ENCODE data around the gene NFIX. TPM values are rescaled to one million over a fixed set of nuclear protein-coding genes. Genes with fewer than 3 reads are reported as not detected.

NFIX gene
- total and polyA plus RNA-seq, 2 donors (not counting 1 experiment from before 2014, with no cell fraction given) = 35.7 to 74.8 TPM

- Histone ChIP-seq H3K9me3 (ENCODE audit: control insufficient read depth, insufficient read depth, low read depth, low read length) (no peaks in the 10 kb centered on the region), H3K27ac (ENCODE audit: insufficient read depth, low read length) (peak overlapping the region; percentile 82), H3K9ac (ENCODE audit: insufficient read depth, low read length) (peak overlapping the region; percentile 59), H3K4me3 (replicated peaks in 1 of 4; ENCODE audit: control extremely low read depth in 1 of 4, insufficient read depth in 1 of 4, low read depth in 3 of 4, low read length in 4 of 4) (peak overlapping the region; percentile 16 to 49 (median 27)), H3K4me1 (ENCODE audit: control insufficient read depth, extremely low read depth, insufficient read depth, low read length) (peaks cover 23% of the 10 kb centered on the region), H3K4me2 (ENCODE audit: extremely low read depth, insufficient read depth, low read length) (peak overlapping the region; percentile 87), H3K79me2 (ENCODE audit: control insufficient read depth, insufficient read depth, low read length) (peaks cover 96% of the 10 kb centered on the region), H3K36me3 (ENCODE audit: control insufficient read depth, insufficient read depth, low read length) (peaks cover 11% of the 10 kb centered on the region), H2AFZ (ENCODE audit: low read length) (no peak overlapping the region), H4K20me1 (ENCODE audit: control insufficient read depth, extremely low read depth, insufficient read depth, low read length) (no peaks in the 10 kb centered on the region), H3K27me3 (ENCODE audit: control insufficient read depth, insufficient read depth, low read length) (no peaks in the 10 kb centered on the region)
- DNase-seq (ENCODE audit: low read depth in 2 of 2) = peak in 1 of 2 donors; percentile 66
- TF ChIP-seq EZH2 (IDR thresholded peaks at IDR 0.05; ENCODE audit: low read length, missing control alignments) = no peak
- TF ChIP-seq, protein P1, sequence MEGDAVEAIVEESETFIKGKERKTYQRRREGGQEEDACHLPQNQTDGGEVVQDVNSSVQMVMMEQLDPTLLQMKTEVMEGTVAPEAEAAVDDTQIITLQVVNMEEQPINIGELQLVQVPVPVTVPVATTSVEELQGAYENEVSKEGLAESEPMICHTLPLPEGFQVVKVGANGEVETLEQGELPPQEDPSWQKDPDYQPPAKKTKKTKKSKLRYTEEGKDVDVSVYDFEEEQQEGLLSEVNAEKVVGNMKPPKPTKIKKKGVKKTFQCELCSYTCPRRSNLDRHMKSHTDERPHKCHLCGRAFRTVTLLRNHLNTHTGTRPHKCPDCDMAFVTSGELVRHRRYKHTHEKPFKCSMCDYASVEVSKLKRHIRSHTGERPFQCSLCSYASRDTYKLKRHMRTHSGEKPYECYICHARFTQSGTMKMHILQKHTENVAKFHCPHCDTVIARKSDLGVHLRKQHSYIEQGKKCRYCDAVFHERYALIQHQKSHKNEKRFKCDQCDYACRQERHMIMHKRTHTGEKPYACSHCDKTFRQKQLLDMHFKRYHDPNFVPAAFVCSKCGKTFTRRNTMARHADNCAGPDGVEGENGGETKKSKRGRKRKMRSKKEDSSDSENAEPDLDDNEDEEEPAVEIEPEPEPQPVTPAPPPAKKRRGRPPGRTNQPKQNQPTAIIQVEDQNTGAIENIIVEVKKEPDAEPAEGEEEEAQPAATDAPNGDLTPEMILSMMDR (conservative IDR thresholded peaks at IDR 0.05 in 1 of 2, IDR thresholded peaks at IDR 0.05 in 1 of 2; ENCODE audit: low read depth in 1 of 2, low read length in 2 of 2) = no peak
Measured at GRCh38 chr19:13001502-13002165, 6.4 kb downstream of the NFIX start.

GRCh38 chr19:13002166-13002898, 7.1 kb downstream of the NFIX start:
- Histone ChIP-seq H3K9ac (ENCODE audit: insufficient read depth, low read length) (peak overlapping the region; percentile 59), H3K27me3 (ENCODE audit: control insufficient read depth, insufficient read depth, low read length) (no peaks in the 10 kb centered on the region), H3K79me2 (ENCODE audit: control insufficient read depth, insufficient read depth, low read length) (peaks cover 96% of the 10 kb centered on the region), H3K4me3 (replicated peaks in 1 of 4; ENCODE audit: control extremely low read depth in 1 of 4, insufficient read depth in 1 of 4, low read depth in 3 of 4, low read length in 4 of 4) (peak overlapping the region in 3 of 4 experiments; percentile 19 to 49 (median 35)), H3K36me3 (ENCODE audit: control insufficient read depth, insufficient read depth, low read length) (peaks cover 11% of the 10 kb centered on the region), H3K4me2 (ENCODE audit: extremely low read depth, insufficient read depth, low read length) (peak overlapping the region; percentile 87), H3K4me1 (ENCODE audit: control insufficient read depth, extremely low read depth, insufficient read depth, low read length) (peaks cover 30% of the 10 kb centered on the region), H4K20me1 (ENCODE audit: control insufficient read depth, extremely low read depth, insufficient read depth, low read length) (no peaks in the 10 kb centered on the region), H3K27ac (ENCODE audit: insufficient read depth, low read length) (peak overlapping the region; percentile 82), H2AFZ (ENCODE audit: low read length) (no peak overlapping the region), H3K9me3 (ENCODE audit: control insufficient read depth, insufficient read depth, low read depth, low read length) (no peaks in the 10 kb centered on the region)
- peak; percentile 77 to 78 for DNase-seq (ENCODE audit: low read depth in 2 of 2)
- TF ChIP-seq, protein P1 (conservative IDR thresholded peaks at IDR 0.05 in 1 of 2, IDR thresholded peaks at IDR 0.05 in 1 of 2; ENCODE audit: low read depth in 1 of 2, low read length in 2 of 2) = no peak
- TF ChIP-seq EZH2 (IDR thresholded peaks at IDR 0.05; ENCODE audit: low read length, missing control alignments) = no peak

GRCh38 chr19:13003081-13003480, 7.8 kb downstream of the NFIX start:
- H3K4me3 ChIP-seq (replicated peaks in 1 of 4; ENCODE audit: control extremely low read depth in 1 of 4, insufficient read depth in 1 of 4, low read depth in 3 of 4, low read length in 4 of 4) = peak overlapping the region in 1 of 4 experiments; percentile 49
- H3K27ac ChIP-seq (ENCODE audit: insufficient read depth, low read length) = peak overlapping the region; percentile 41
- H3K9ac ChIP-seq (ENCODE audit: insufficient read depth, low read length) = no peak overlapping the region
- H3K4me2 ChIP-seq (ENCODE audit: extremely low read depth, insufficient read depth, low read length) = peak overlapping the region; percentile 87
- peaks cover 11% of the 10 kb centered on the region for H3K36me3 ChIP-seq (ENCODE audit: control insufficient read depth, insufficient read depth, low read length)
- no peaks in the 10 kb centered on the region for H4K20me1 ChIP-seq (ENCODE audit: control insufficient read depth, extremely low read depth, insufficient read depth, low read length)
- H2AFZ ChIP-seq (ENCODE audit: low read length) = no peak overlapping the region
- TF ChIP-seq EZH2 (IDR thresholded peaks at IDR 0.05; ENCODE audit: low read length, missing control alignments) = no peak
- TF ChIP-seq, protein P1 (conservative IDR thresholded peaks at IDR 0.05 in 1 of 2, IDR thresholded peaks at IDR 0.05 in 1 of 2; ENCODE audit: low read depth in 1 of 2, low read length in 2 of 2) = no peak
- H3K79me2 ChIP-seq (ENCODE audit: control insufficient read depth, insufficient read depth, low read length) = peaks cover 95% of the 10 kb centered on the region
- DNase-seq (ENCODE audit: low read depth in 2 of 2) = no peak
- no peaks in the 10 kb centered on the region for H3K9me3 ChIP-seq (ENCODE audit: control insufficient read depth, insufficient read depth, low read depth, low read length)
- H3K27me3 ChIP-seq (ENCODE audit: control insufficient read depth, insufficient read depth, low read length) = no peaks in the 10 kb centered on the region
- H3K4me1 ChIP-seq (ENCODE audit: control insufficient read depth, extremely low read depth, insufficient read depth, low read length) = peaks cover 35% of the 10 kb centered on the region
